ENCODE data around the gene CXXC5. TPM values are rescaled to one million over a fixed set of nuclear protein-coding genes. Genes with fewer than 3 reads are reported as not detected.

Gene CXXC5
- total RNA-seq, 1 donor from 2014 or later = 41.9 TPM

DNA sequence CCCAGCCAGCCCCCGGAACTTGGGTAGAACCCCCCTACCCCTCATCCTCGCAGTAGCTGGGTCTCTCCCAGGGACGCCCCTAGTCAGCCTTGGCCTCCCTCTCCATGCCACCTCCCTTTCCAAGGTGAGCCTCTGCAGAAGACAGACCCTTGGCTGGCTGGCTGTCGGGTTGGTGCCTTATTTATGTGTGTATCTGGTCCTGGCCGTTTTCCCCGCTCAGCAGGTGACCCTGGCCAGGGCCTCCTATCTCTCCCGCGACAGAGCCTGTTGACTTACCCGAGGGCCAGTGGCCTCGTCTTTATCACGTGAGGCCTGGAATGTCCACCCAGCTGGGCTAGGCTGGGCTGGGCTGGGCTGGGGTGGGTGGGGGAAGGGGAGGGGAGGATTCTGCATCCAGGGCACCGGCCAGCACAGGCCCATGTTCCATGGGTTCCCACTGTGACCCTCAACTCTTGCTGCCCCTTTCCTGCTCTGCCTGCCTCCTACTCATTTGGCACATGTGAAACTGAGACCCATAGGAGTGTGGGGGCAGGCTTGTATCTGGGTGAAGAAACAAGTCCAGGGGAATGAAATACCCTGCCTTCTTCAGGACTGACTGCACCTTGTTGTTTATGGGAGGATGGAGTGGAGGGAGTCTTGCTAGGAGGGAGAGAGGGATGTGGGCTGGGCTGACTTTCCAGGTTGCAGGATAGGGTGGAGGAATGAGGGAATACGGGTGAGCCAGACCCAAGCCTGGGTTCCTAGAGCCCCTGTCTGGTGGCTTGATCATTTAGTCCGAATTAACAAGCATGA lies 3.1 kb downstream of the CXXC5 start:
- peak overlapping the region; percentile 96 for H3K27ac ChIP-seq
- intact Hi-C loops (cut with DNase I) = no loop called here
- H3K27me3 ChIP-seq = no peaks in the 10 kb centered on the region
- H3K4me1 ChIP-seq = peaks cover 30 to 55% of the 10 kb centered on the region in 2 donors
- no peaks in the 10 kb centered on the region for H3K36me3 ChIP-seq
- TF ChIP-seq, protein P1, sequence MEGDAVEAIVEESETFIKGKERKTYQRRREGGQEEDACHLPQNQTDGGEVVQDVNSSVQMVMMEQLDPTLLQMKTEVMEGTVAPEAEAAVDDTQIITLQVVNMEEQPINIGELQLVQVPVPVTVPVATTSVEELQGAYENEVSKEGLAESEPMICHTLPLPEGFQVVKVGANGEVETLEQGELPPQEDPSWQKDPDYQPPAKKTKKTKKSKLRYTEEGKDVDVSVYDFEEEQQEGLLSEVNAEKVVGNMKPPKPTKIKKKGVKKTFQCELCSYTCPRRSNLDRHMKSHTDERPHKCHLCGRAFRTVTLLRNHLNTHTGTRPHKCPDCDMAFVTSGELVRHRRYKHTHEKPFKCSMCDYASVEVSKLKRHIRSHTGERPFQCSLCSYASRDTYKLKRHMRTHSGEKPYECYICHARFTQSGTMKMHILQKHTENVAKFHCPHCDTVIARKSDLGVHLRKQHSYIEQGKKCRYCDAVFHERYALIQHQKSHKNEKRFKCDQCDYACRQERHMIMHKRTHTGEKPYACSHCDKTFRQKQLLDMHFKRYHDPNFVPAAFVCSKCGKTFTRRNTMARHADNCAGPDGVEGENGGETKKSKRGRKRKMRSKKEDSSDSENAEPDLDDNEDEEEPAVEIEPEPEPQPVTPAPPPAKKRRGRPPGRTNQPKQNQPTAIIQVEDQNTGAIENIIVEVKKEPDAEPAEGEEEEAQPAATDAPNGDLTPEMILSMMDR (IDR thresholded peaks at IDR 0.05) = no peak
- peak overlapping the region; percentile 76 to 79 for H3K4me3 ChIP-seq
- DNase-seq (ENCODE audit: low spot score in 2 of 2) = peak in 1 of 2 donors; percentile 8
- H3K9me3 ChIP-seq = no peaks in the 10 kb centered on the region

DNA sequence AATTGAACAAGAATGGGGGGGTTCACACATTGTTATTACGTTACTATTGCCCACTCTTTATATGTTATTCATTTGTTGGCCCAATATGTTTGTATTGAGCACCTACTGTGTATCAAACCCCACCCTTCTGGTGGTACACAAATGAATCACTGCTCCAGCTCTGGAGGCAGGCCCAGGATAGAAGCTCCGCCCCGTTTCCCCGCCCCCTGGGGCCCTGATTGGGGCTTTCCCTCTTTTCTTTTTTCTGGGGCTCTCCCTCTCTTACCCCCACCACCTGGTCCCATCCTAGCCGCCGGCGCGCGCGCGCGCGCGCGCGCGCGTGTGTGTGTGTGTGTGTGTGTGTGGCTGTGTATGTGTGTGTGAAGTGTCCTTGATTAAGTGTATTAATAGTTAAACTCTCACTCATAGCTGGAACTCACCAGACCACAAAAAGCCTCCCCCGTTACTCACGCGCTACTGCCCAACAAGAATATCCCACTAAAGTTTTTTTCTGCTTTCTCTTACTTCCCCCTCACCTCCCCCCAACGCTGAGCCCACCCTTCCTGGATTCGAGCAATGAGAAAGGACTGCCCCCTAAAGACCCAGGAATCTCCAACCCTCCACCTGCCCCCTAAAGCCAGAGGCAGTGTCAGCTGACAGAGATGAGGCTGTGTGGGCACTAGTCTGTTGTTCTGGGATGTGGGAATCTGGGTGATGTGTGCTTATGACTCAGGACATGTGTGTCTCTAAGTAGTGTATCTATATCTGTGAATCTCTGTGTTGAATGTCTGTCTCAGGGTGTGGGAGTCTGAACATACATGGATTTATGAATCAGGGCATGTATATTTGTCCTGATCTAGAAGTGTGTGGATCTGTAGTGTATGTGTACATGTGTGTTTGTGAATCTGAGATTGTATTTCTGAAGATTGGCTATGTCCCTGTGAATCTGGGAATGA lies 4.0 kb downstream of the CXXC5 start:
- Histone ChIP-seq H3K4me3 (peak overlapping the region; percentile 5 to 76), H3K27ac (peak overlapping the region; percentile 96), H3K36me3 (no peaks in the 10 kb centered on the region), H3K27me3 (no peaks in the 10 kb centered on the region), H3K9me3 (no peaks in the 10 kb centered on the region), H3K4me1 (peaks cover 34 to 58% of the 10 kb centered on the region in 2 donors)
- intact Hi-C loops (cut with DNase I) = no loop called here
- peak; percentile 63 to 93 for DNase-seq (ENCODE audit: low spot score in 2 of 2)
- TF ChIP-seq, protein P1 (IDR thresholded peaks at IDR 0.05) = no peak

DNA sequence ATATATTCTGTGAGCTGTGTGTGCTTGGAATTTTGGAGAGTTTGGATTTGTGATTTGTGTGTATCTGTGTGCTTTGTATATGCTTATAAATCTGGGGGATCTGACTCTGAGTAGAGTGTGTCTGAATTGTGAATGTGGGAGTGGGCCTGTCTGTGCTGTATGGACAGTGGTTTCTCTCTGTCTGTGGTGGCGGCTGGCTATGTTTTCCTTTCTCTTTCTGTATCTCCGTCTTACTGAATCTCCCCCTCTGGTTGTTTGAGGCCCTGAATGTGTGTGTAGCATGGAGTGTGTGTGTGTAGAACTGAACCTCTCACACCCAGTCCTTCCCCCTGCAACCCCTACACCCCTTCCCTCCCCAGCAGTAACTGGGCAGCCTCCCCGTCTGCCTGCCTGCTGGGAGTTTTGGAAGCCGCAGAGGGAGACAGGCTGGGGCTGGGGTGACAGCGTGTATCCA lies 4.7 kb downstream of the CXXC5 start:
- Histone ChIP-seq H3K4me3 (peak overlapping the region; percentile 5 to 76), H3K36me3 (no peaks in the 10 kb centered on the region), H3K9me3 (no peaks in the 10 kb centered on the region), H3K4me1 (peaks cover 40 to 62% of the 10 kb centered on the region in 2 donors), H3K27me3 (no peaks in the 10 kb centered on the region), H3K27ac (peak overlapping the region; percentile 96)
- intact Hi-C loops (cut with DNase I) = no loop called here
- TF ChIP-seq, protein P1 (IDR thresholded peaks at IDR 0.05) = no peak
- DNase-seq (ENCODE audit: low spot score in 2 of 2) = no peak

DNA sequence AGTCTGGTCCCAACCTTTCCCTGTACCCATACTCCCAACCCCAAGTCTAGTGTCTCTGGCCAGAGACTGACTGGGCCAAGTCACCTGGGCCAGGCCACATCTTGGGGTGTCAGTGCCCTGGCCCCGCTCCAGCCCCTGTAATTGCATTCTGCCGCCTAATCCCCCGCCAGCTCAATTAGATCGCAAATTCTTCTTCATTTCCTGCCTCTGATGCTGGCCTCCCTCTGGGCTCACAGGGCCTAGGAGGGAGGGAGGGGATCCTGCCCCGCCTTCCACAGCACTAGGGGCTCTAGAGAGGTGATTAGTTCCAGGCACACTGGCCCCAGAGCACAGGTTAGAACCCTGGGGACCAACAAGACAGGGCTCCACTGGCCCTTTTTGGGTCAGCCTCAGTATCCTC lies 5.5 kb downstream of the CXXC5 start:
- DNase-seq (ENCODE audit: low spot score in 2 of 2) = no peak
- Histone ChIP-seq H3K4me1 (peaks cover 48 to 70% of the 10 kb centered on the region in 2 donors), H3K27me3 (no peaks in the 10 kb centered on the region), H3K36me3 (no peaks in the 10 kb centered on the region), H3K27ac (peak overlapping the region; percentile 96), H3K9me3 (no peaks in the 10 kb centered on the region), H3K4me3 (no peak overlapping the region)
- intact Hi-C loops (cut with DNase I) = no loop called here
- TF ChIP-seq, protein P1 (IDR thresholded peaks at IDR 0.05) = no peak

DNA sequence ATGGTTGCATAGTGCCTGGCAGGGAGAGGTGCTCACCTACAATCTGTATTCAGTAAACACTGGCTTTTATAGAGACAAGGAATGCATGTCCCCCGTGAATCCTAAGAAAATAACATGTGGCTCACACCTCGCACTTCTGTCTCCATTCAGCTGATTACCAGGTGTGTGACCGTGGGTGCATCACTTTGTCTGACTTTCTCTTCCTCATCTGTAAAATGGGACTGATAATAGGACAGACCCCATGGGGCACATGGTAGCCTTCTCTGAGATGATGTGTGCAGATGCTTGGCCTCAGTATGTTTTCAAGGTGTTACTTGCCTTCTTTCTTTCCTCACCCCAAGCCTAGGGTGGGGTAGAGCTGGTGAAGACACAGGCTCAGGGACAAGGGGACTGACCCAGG lies 6.3 kb downstream of the CXXC5 start:
- TF ChIP-seq, protein P1 (IDR thresholded peaks at IDR 0.05) = no peak
- Histone ChIP-seq H3K27me3 (no peaks in the 10 kb centered on the region), H3K4me1 (peaks cover 57 to 78% of the 10 kb centered on the region in 2 donors), H3K9me3 (no peaks in the 10 kb centered on the region), H3K4me3 (peak overlapping the region in 1 of 2 donors; percentile 26), H3K27ac (peak overlapping the region; percentile 96), H3K36me3 (no peaks in the 10 kb centered on the region)
- intact Hi-C loops (cut with DNase I) = no loop called here
- DNase-seq (ENCODE audit: low spot score in 2 of 2) = no peak

Measured in ascending aorta (tissue), 2 donors.